Measurements from ENCODE around the gene METRNL.
"Not testable (repeated sequence)": the region's sequence is repeated elsewhere in the genome, so short reads cannot be mapped to it uniquely, and the experiment has no call there.

Gene METRNL

DNA sequence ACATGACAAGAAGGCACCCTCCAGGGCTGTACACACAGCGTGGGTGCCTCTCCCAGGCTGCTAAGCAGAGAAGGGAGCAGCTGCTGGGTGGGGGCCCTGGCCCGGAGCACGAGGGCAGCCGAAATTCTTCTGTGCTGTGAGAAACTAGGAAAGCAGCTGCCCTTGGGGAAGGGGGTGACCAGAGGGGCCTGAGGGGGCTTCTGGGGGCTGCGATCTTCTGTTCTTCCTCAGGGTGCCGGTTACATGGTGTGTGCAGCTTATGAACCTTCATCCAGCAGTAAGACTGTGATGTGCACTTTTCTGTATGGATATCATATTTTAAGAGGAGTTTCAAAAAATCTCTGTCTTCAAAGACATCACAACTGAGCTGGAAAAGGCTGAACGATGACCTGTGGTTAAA is 43.2 kb upstream of the METRNL start:
- WGBS (ENCODE audit: insufficient coverage) = 97% methylated on average over 3 of the region's 7 CpGs
- Histone ChIP-seq H3K27me3 (replicated peaks in 2 of 5; ENCODE audit: control insufficient read depth in 4 of 5, insufficient read depth in 5 of 5, low read length in 4 of 5) (no peaks in the 10 kb centered on the region), H3K27ac (ENCODE audit: insufficient read depth in 1 of 2, low read depth in 1 of 2, low read length in 2 of 2, poor library complexity in 1 of 2, severe bottlenecking in 2 of 2) (no peak overlapping the region), H3K4me1 (ENCODE audit: control extremely low read depth in 1 of 4, control insufficient read depth in 4 of 4, insufficient read depth in 4 of 4, low read length in 3 of 4) (no peaks in the 10 kb centered on the region), H3K4me3 (ENCODE audit: control insufficient read depth in 1 of 7, extremely low read depth in 1 of 7, insufficient read depth in 4 of 7, low read depth in 2 of 7, low read length in 6 of 7) (no peak overlapping the region), H3K36me3 (ENCODE audit: control insufficient read depth in 4 of 4, insufficient read depth in 4 of 4, low read length in 3 of 4) (peaks cover 10 to 64% (median 40%) of the 10 kb centered on the region in 4 experiments), H3K9me3 (ENCODE audit: control extremely low read depth in 1 of 5, control insufficient read depth in 4 of 5, insufficient read depth in 2 of 5, low read depth in 1 of 5, low read length in 4 of 5) (peaks cover 0 to 15% (median 5%) of the 10 kb centered on the region in 5 experiments)
- DNase-seq = no peak
- POLR2A ChIA-PET = no interaction called here
- CTCF ChIA-PET = interaction anchor here (1.2 to 2.1 kb wide), 3 partner anchors 9 to 15 kb away, joined by 3 to 9 read pairs (median 3); no protein-coding TSS in a partner anchor

GRCh38 chr17:83036666-83037065 is 42.7 kb upstream of the METRNL start:
- H3K4me3 ChIP-seq (ENCODE audit: control insufficient read depth in 1 of 7, extremely low read depth in 1 of 7, insufficient read depth in 4 of 7, low read depth in 2 of 7, low read length in 6 of 7) = no peak overlapping the region
- no peaks in the 10 kb centered on the region for H3K27me3 ChIP-seq (replicated peaks in 2 of 5; ENCODE audit: control insufficient read depth in 4 of 5, insufficient read depth in 5 of 5, low read length in 4 of 5)
- no peak for DNase-seq
- peaks cover 10 to 64% (median 40%) of the 10 kb centered on the region in 4 experiments for H3K36me3 ChIP-seq (ENCODE audit: control insufficient read depth in 4 of 4, insufficient read depth in 4 of 4, low read length in 3 of 4)
- H3K9me3 ChIP-seq (ENCODE audit: control extremely low read depth in 1 of 5, control insufficient read depth in 4 of 5, insufficient read depth in 2 of 5, low read depth in 1 of 5, low read length in 4 of 5) = peaks cover 0 to 20% (median 9%) of the 10 kb centered on the region in 5 experiments
- POLR2A ChIA-PET = no interaction called here
- WGBS (ENCODE audit: insufficient coverage) = 100% methylated on average over 3 of the region's 7 CpGs
- no peaks in the 10 kb centered on the region for H3K4me1 ChIP-seq (ENCODE audit: control extremely low read depth in 1 of 4, control insufficient read depth in 4 of 4, insufficient read depth in 4 of 4, low read length in 3 of 4)
- no peak overlapping the region for H3K27ac ChIP-seq (ENCODE audit: insufficient read depth in 1 of 2, low read depth in 1 of 2, low read length in 2 of 2, poor library complexity in 1 of 2, severe bottlenecking in 2 of 2)
- CTCF ChIA-PET = interaction anchor here (1.2 to 2.1 kb wide), 3 partner anchors 8 to 15 kb away, joined by 3 to 9 read pairs (median 3); no protein-coding TSS in a partner anchor

- ChIA-PET CTCF (interaction anchor here (0.7 to 1.4 kb wide), 4 partner anchors 12 to 39 kb away, joined by 3 to 4 read pairs (median 3); no protein-coding TSS in a partner anchor), POLR2A (no interaction called here)
- H3K27me3 ChIP-seq (replicated peaks in 2 of 5; ENCODE audit: control insufficient read depth in 4 of 5, insufficient read depth in 5 of 5, low read length in 4 of 5) = no peaks in the 10 kb centered on the region
- no peaks in the 10 kb centered on the region for H3K4me1 ChIP-seq (ENCODE audit: control extremely low read depth in 1 of 4, control insufficient read depth in 4 of 4, insufficient read depth in 4 of 4, low read length in 3 of 4)
- 95% methylated on average over 29 of the region's 30 CpGs for WGBS (ENCODE audit: insufficient coverage)
- H3K36me3 ChIP-seq (ENCODE audit: control insufficient read depth in 4 of 4, insufficient read depth in 4 of 4, low read length in 3 of 4) = peaks cover 10 to 66% (median 43%) of the 10 kb centered on the region in 4 experiments
- no peak overlapping the region for H3K4me3 ChIP-seq (ENCODE audit: control insufficient read depth in 1 of 7, extremely low read depth in 1 of 7, insufficient read depth in 4 of 7, low read depth in 2 of 7, low read length in 6 of 7)
- no peak for DNase-seq
- H3K27ac ChIP-seq (ENCODE audit: insufficient read depth in 1 of 2, low read depth in 1 of 2, low read length in 2 of 2, poor library complexity in 1 of 2, severe bottlenecking in 2 of 2) = no peak overlapping the region
- peaks cover 0 to 26% (median 14%) of the 10 kb centered on the region in 5 experiments for H3K9me3 ChIP-seq (ENCODE audit: control extremely low read depth in 1 of 5, control insufficient read depth in 4 of 5, insufficient read depth in 2 of 5, low read depth in 1 of 5, low read length in 4 of 5)
These were observed 42.1 kb upstream of the METRNL start for GRCh38 chr17:83037084-83037873.

DNA sequence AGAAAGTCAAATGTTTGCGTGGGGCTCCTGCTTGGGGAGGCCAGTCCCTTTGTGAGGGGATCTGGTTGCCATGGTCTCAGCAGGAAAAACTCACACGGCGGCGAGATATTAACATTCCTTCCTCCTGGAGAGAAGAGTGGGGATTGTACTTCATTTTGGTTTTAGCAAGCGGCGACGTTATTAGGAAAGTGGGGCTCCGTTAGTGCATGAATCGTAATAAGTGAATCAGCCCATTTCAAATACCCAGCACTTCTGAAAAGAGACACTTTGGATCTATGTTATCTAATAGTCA is 41.6 kb upstream of the METRNL start:
- H3K36me3 ChIP-seq (ENCODE audit: control insufficient read depth in 4 of 4, insufficient read depth in 4 of 4, low read length in 3 of 4) = peaks cover 10 to 66% (median 42%) of the 10 kb centered on the region in 4 experiments
- 96% methylated on average over 4 of the region's 9 CpGs for WGBS (ENCODE audit: insufficient coverage)
- no peak overlapping the region for H3K4me3 ChIP-seq (ENCODE audit: control insufficient read depth in 1 of 7, extremely low read depth in 1 of 7, insufficient read depth in 4 of 7, low read depth in 2 of 7, low read length in 6 of 7)
- H3K27ac ChIP-seq (ENCODE audit: insufficient read depth in 1 of 2, low read depth in 1 of 2, low read length in 2 of 2, poor library complexity in 1 of 2, severe bottlenecking in 2 of 2) = no peak overlapping the region
- no peaks in the 10 kb centered on the region for H3K4me1 ChIP-seq (ENCODE audit: control extremely low read depth in 1 of 4, control insufficient read depth in 4 of 4, insufficient read depth in 4 of 4, low read length in 3 of 4)
- H3K9me3 ChIP-seq (ENCODE audit: control extremely low read depth in 1 of 5, control insufficient read depth in 4 of 5, insufficient read depth in 2 of 5, low read depth in 1 of 5, low read length in 4 of 5) = peaks cover 0 to 30% (median 16%) of the 10 kb centered on the region in 5 experiments
- CTCF ChIA-PET = interaction anchor here (0.7 to 1.4 kb wide), 2 partner anchors 26 to 38 kb away, joined by 3 to 4 read pairs; no protein-coding TSS in a partner anchor
- POLR2A ChIA-PET = no interaction called here
- no peaks in the 10 kb centered on the region for H3K27me3 ChIP-seq (replicated peaks in 2 of 5; ENCODE audit: control insufficient read depth in 4 of 5, insufficient read depth in 5 of 5, low read length in 4 of 5)
- DNase-seq = no peak

- WGBS (ENCODE audit: insufficient coverage) = 100% methylated on average over 2 of the region's 24 CpGs
- CTCF ChIA-PET; H3K4me1 ChIP-seq (ENCODE audit: control extremely low read depth in 1 of 4, control insufficient read depth in 4 of 4, insufficient read depth in 4 of 4, low read length in 3 of 4); H3K27ac ChIP-seq (ENCODE audit: insufficient read depth in 1 of 2, low read depth in 1 of 2, low read length in 2 of 2, poor library complexity in 1 of 2, severe bottlenecking in 2 of 2); H3K4me3 ChIP-seq (ENCODE audit: control insufficient read depth in 1 of 7, extremely low read depth in 1 of 7, insufficient read depth in 4 of 7, low read depth in 2 of 7, low read length in 6 of 7); POLR2A ChIA-PET; H3K27me3 ChIP-seq (replicated peaks in 2 of 5; ENCODE audit: control insufficient read depth in 4 of 5, insufficient read depth in 5 of 5, low read length in 4 of 5); DNase-seq: not testable (repeated sequence)
- Histone ChIP-seq H3K9me3 (ENCODE audit: control extremely low read depth in 1 of 5, control insufficient read depth in 4 of 5, insufficient read depth in 2 of 5, low read depth in 1 of 5, low read length in 4 of 5) (peaks cover 3 to 36% (median 19%) of the 10 kb centered on the region in 5 experiments), H3K36me3 (ENCODE audit: control insufficient read depth in 4 of 4, insufficient read depth in 4 of 4, low read length in 3 of 4) (peaks cover 9 to 69% (median 41%) of the 10 kb centered on the region in 4 experiments)
These were observed 40.4 kb upstream of the METRNL start for GRCh38 chr17:83038983-83039382.

DNA sequence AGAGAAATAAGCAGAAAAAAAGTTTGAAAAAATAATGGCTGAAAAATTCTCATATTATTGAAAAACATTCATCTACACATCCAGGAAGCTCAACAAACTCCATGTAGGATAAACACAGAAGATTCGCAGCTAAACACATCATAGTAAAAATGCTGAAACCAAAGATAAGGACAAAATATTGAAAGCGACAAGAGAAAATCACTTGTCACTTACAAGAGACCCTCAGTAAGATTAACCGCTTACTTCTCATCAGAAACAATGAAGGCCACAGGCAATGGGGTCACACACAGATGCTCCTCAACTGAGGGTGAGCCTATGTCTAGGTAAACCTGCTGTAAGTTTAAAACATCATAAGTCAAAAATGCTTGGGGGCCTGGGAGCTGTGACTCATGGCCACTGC is 38.1 kb upstream of the METRNL start:
- H3K36me3 ChIP-seq (ENCODE audit: control insufficient read depth in 4 of 4, insufficient read depth in 4 of 4, low read length in 3 of 4) = peaks cover 4 to 58% (median 29%) of the 10 kb centered on the region in 4 experiments
- ChIA-PET CTCF (no interaction called here), POLR2A (no interaction called here)
- peaks cover 3 to 43% (median 25%) of the 10 kb centered on the region in 5 experiments for H3K9me3 ChIP-seq (ENCODE audit: control extremely low read depth in 1 of 5, control insufficient read depth in 4 of 5, insufficient read depth in 2 of 5, low read depth in 1 of 5, low read length in 4 of 5)
- no peak overlapping the region for H3K27ac ChIP-seq (ENCODE audit: insufficient read depth in 1 of 2, low read depth in 1 of 2, low read length in 2 of 2, poor library complexity in 1 of 2, severe bottlenecking in 2 of 2)
- WGBS (ENCODE audit: insufficient coverage) = 100% methylated on average over 3 of the region's 3 CpGs
- no peak overlapping the region for H3K4me3 ChIP-seq (ENCODE audit: control insufficient read depth in 1 of 7, extremely low read depth in 1 of 7, insufficient read depth in 4 of 7, low read depth in 2 of 7, low read length in 6 of 7)
- DNase-seq = peak in 2 of 3 donors; percentile 49 to 62
- H3K4me1 ChIP-seq (ENCODE audit: control extremely low read depth in 1 of 4, control insufficient read depth in 4 of 4, insufficient read depth in 4 of 4, low read length in 3 of 4) = no peaks in the 10 kb centered on the region
- no peaks in the 10 kb centered on the region for H3K27me3 ChIP-seq (replicated peaks in 2 of 5; ENCODE audit: control insufficient read depth in 4 of 5, insufficient read depth in 5 of 5, low read length in 4 of 5)

DNA sequence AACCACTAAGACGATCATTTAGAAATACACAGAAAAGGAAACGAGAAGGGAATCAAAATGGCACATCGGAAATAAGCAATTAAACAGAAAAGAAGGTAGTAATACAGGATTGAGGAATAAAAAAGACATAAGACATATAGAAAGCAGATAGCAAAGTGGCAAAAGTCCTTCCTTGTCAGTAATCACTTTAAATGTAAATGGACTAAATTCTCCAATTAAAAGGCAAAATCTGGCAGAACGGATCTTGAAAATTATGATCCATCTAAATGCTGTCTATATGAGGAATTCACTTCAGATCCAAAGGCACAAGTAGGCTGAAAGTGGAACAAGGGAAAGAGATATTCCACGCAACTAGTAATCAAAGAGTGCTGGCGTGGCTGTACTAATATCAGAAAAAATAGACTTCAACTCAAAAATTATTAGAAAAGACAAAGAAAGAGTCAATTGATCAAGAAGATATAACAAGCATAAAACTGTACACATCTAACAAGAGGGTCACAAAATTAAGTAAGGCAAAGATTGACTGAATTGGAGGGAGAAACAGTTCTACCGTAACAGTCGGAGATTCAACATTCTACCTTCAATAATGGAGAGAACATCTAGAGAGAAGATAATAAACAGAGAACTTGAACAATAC is 36.8 kb upstream of the METRNL start:
- Histone ChIP-seq H3K27ac (ENCODE audit: insufficient read depth in 1 of 2, low read depth in 1 of 2, low read length in 2 of 2, poor library complexity in 1 of 2, severe bottlenecking in 2 of 2) (no peak overlapping the region), H3K27me3 (replicated peaks in 2 of 5; ENCODE audit: control insufficient read depth in 4 of 5, insufficient read depth in 5 of 5, low read length in 4 of 5) (no peaks in the 10 kb centered on the region), H3K4me1 (ENCODE audit: control extremely low read depth in 1 of 4, control insufficient read depth in 4 of 4, insufficient read depth in 4 of 4, low read length in 3 of 4) (peaks cover 0 to 4% (median under 1%) of the 10 kb centered on the region in 4 experiments), H3K36me3 (ENCODE audit: control insufficient read depth in 4 of 4, insufficient read depth in 4 of 4, low read length in 3 of 4) (peaks cover 4 to 53% (median 25%) of the 10 kb centered on the region in 4 experiments), H3K9me3 (ENCODE audit: control extremely low read depth in 1 of 5, control insufficient read depth in 4 of 5, insufficient read depth in 2 of 5, low read depth in 1 of 5, low read length in 4 of 5) (peaks cover 3 to 51% (median 27%) of the 10 kb centered on the region in 5 experiments), H3K4me3 (ENCODE audit: control insufficient read depth in 1 of 7, extremely low read depth in 1 of 7, insufficient read depth in 4 of 7, low read depth in 2 of 7, low read length in 6 of 7) (no peak overlapping the region)
- no peak for DNase-seq
- POLR2A ChIA-PET = no interaction called here
- 100% methylated on average over 2 of the region's 8 CpGs for WGBS (ENCODE audit: insufficient coverage)
- CTCF ChIA-PET = no interaction called here

All from common myeloid progenitor, CD34-positive (primary cell).